A673 (cell line): ENCODE measurements around the gene GTF2H1.

ENCODE experiments used
- EZH2 ChIP-seq: fragments of 200-600 bp; sonication (generic); IDR thresholded peaks from 2 replicates; pipeline ENCODE4 v1.6.1; 2017; ENCODE audit warnings: borderline replicate concordance, low read depth, mild to moderate bottlenecking, mixed read lengths, antibody characterized with exemption, low read length; ENCODE audit not compliant: poor library complexity, severe bottlenecking
- TF ChIP-seq, protein P1 (sequence below): fragments of 300-800, 200-600 bp; sonication (generic); conservative IDR thresholded peaks from 2 replicates; pipeline ENCODE4 v1.5.1; 2017; ENCODE audit warnings: low read depth, mild to moderate bottlenecking, antibody characterized with exemption, low read length, moderate library complexity, mixed read lengths

DNA sequence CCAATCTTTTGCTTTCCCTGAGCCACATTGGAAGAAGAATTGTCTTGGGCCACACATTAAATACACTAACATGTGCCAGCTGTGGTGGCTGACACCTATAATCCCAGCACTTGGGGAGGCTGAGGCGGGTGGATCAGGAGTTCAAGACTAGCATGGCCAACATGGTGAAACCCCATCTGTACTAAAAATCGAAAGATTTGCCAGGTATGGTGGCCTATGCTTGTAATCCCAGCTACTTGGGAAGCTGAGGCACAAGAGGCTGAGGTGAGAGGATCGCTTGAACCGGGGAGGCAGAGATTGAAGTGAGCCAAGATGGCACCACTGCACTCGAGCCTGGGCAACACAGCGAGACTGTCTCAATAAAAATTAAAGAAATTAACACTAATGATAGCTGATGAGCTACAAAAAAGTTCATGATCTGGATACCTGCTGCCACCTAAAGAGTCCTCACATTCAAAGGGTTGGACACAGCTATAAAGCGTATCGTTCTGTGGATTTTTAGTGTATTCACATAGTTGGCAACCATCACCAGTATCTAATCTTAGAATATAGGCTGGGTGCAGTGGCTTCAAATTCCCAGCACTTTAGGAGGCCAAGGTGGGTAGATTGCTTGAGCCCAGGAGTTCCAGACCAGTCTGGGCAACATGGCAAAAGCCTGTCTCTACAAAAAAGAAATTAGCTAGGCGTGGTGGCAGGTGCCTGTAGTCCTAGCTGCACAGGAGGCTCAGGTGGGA is 86.4 kb downstream of the GTF2H1 start:
- TF ChIP-seq, protein P1, sequence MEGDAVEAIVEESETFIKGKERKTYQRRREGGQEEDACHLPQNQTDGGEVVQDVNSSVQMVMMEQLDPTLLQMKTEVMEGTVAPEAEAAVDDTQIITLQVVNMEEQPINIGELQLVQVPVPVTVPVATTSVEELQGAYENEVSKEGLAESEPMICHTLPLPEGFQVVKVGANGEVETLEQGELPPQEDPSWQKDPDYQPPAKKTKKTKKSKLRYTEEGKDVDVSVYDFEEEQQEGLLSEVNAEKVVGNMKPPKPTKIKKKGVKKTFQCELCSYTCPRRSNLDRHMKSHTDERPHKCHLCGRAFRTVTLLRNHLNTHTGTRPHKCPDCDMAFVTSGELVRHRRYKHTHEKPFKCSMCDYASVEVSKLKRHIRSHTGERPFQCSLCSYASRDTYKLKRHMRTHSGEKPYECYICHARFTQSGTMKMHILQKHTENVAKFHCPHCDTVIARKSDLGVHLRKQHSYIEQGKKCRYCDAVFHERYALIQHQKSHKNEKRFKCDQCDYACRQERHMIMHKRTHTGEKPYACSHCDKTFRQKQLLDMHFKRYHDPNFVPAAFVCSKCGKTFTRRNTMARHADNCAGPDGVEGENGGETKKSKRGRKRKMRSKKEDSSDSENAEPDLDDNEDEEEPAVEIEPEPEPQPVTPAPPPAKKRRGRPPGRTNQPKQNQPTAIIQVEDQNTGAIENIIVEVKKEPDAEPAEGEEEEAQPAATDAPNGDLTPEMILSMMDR: no peak
- no peak for TF ChIP-seq EZH2
